ENCODE results near the gene NDUFS7. TPM values are rescaled to one million over a fixed set of nuclear protein-coding genes. Genes with fewer than 3 reads are reported as not detected.

Gene NDUFS7
- total RNA-seq, 2 experiments from 2014 or later = 99.4 to 104 TPM

DNA sequence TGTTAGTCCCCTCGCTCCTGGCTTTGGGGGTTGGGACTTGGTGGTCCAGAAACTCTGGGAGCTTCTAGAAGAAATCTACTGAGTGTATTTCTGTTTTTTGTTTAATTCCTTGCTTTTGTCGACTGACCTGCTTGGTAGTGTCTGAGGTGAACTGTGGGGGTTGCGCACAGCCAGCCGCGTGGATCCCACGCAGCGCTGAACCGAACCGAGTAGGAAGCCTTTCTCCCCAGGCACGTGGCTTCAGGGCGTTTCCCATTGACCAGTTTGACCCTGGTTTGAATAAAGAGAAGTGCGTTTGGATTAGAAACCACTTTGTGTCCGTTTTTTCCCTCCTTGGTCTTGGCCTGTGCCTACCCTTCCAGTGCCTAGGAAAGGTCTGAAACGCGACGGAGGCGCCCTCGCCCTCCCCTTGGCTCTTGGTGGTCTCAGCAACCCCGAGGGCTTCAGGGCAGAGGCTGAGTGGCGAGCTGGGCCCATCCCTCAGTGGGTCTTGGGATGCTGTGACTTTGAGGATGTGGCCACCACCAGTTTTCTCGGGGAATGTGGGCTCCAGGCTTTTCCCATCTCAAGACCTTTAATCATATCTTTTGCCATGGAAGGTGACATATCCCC, 51.8 kb downstream of the NDUFS7 start:
- CTCF ChIA-PET = interaction anchor here (0.6 to 2.0 kb wide), 2 partner anchors 15 to 92 kb away, joined by 3 to 4 read pairs; no protein-coding TSS in a partner anchor
- POLR2A ChIA-PET = no interaction called here

DNA sequence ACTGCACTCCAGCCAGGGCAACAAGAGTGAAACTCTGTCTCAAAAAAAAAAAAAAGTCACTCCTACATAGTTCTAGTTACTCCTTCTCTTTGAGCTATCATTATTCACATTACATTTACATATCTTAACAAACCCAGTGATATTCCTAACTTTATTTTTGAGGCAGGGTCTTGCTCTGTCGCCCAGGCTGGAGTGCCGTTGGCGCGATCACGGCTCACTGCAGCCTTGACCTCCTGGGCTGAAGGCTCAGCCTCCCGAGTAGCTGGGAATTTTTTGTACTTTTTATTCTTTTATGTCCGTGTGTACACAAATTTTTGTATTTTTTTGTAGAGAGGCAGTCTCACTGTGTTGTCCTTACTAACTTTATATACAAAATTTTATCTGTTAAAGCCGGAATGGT, 53.9 kb downstream of the NDUFS7 start:
- ChIA-PET POLR2A (interaction anchor here (1.2 kb wide), 1 partner anchor 27 kb away, joined by 3 read pairs; no protein-coding TSS in a partner anchor), CTCF (interaction anchor here (2.0 kb wide), 1 partner anchor 17 kb away, joined by 4 read pairs; no protein-coding TSS in a partner anchor)

DNA sequence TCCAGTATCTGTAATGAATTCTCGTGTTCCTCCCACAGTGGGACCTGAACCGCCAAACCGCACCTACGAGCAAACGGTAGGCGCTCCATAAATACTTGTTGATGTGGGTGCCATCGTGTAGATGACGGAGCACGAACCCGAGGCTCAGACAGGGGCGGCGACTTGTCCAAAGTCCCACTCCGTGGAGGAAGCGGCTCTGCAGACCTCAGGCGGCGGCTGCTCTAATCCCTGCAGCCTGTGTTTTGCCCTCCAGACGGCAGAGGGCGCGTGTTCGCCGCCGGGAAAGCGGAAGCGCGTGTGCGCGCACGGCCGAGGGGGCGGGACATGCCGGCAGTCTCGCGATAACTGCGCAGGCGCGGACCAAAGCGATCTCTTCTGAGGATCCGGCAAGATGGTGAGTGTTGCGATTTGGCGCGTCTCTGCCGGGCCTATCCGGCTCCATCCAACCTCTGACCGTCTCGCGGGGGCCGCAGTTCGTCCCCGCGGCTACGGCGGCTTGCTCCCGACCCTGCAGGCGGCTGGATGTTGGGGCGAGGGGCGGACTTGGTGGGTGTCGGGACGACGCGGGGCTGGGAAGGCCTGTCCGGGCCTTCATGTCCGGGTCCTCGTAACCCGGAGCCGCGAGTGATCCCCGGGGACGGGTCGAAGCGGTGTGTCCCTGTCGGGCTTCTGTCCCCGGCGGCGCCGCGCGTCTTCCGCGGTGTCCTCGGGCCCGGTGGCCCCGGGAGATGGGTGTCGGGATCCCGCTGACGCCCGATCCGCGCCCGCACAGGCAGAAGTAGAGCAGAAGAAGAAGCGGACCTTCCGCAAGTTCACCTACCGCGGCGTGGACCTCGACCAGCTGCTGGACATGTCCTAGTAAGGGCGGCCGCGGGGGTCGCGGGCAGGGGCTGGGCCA, 54.6 kb downstream of the NDUFS7 start, which contains the start of gene RPS15:
Gene RPS15 (plus strand): TSS at position 362 of the 898 bp plus-strand sequence. CDS start 30 bp downstream, at position 392.
- ChIA-PET POLR2A (interaction anchor here (0.9 to 1.3 kb wide), 3 partner anchors 28 to 34 kb away, joined by 3 to 4 read pairs (median 3); no protein-coding TSS in a partner anchor), CTCF (no interaction called here)

DNA sequence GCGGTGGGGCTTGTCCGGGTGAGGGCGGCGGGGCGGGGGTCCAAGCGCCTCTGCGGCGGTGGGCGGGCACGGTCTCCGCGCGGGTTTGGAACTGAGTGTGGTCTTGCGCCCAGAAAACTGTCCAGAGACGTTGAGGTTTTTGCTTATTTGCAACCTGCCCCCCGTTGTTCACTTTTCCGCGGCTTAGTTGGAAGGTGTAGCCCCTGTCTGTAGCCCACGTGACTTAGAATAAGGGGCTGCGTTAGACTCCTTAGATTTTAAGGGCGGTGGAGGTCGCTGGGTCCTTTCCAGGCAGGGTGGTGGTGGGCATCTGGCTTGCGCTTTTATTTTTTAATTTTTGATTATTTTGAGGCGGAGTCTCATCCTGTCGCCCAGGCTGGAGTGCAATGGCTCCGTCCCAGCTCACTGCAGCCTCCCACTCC, 55.2 kb downstream of the NDUFS7 start:
- POLR2A ChIA-PET = interaction anchor here (0.9 to 1.3 kb wide), 2 partner anchors 27 to 33 kb away, joined by 3 to 4 read pairs; no protein-coding TSS in a partner anchor
- CTCF ChIA-PET = interaction anchor here (0.6 kb wide), 1 partner anchor 502 kb away, joined by 4 read pairs; no protein-coding TSS in a partner anchor

DNA sequence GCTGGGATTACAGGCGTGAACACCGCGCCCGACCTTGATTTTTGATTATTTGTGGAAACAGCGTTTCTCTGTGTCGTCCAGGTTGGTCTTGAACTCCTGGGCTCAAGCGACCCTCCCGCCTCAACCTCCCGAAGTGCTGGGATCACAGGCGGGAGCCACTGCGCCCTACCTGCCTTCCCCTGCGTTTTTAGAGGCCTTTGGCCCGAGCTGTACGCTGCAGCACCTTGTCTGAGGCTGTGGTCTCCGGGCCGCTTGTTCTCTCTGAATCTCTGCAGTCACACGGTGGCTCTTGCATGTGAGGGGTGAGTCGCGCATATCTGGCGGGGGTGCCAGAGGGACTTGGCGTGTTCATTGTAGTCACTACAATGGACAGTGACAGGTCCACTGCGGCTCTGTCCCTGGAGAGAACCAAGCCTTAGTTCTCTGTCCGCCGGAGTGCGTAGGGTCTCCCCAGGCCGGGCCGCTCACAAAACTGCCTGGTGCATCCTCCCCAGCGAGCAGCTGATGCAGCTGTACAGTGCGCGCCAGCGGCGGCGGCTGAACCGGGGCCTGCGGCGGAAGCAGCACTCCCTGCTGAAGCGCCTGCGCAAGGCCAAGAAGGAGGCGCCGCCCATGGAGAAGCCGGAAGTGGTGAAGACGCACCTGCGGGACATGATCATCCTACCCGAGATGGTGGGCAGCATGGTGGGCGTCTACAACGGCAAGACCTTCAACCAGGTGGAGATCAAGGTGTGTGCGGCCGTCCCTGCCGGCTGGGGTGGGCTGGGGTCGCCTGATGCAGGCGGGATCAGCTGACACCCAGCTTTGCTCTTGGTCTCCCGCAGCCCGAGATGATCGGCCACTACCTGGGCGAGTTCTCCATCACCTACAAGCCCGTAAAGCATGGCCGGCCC, 56.1 kb downstream of the NDUFS7 start:
- ChIA-PET CTCF (interaction anchor here (0.6 kb wide), 1 partner anchor 502 kb away, joined by 4 read pairs; no protein-coding TSS in a partner anchor), POLR2A (interaction anchor here (0.9 to 1.3 kb wide), 2 partner anchors 26 to 32 kb away, joined by 3 to 4 read pairs; no protein-coding TSS in a partner anchor)

DNA sequence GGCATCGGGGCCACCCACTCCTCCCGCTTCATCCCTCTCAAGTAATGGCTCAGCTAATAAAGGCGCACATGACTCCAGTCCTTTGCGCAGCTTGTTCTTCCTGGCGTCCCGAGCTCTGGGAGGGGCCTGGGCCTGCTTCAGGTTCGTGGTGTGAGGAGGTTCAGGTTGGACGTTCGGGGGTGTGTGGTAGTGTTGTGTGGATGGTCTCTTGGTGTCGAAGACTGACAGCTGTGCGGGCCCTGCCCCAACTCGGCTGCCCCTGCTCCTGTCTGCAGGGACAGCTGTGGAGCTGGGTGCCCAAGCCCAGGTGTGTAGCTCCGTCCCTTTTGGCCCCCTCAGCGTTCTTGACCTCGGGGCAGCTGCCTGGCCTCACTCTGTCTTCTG, 56.7 kb downstream of the NDUFS7 start:
- POLR2A ChIA-PET = no interaction called here
- CTCF ChIA-PET = no interaction called here

DNA sequence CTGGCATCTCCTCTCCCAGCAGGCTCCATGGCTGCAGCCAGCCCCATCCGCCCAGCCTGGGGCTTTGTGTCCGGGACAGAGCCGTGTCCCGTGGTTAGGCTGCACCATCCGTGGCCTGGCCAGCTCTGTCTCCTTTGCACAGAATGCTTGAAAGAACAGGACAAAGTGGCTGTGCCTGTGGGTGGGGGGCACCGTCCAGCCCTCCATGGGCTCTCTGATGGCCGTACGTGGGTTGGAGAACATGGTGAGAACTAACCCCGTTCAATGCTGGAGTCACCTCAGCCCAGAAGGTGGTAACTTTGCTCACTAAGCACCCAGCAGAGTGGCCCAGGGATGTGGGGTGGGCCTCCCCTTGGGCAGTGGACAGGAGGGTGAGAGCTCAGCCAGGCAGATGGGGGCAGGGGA, 57.3 kb downstream of the NDUFS7 start:
- CTCF ChIA-PET = interaction anchor here (0.6 to 1.1 kb wide), 2 partner anchors 35 to 195 kb away, joined by 3 read pairs; no protein-coding TSS in a partner anchor
- POLR2A ChIA-PET = no interaction called here

DNA sequence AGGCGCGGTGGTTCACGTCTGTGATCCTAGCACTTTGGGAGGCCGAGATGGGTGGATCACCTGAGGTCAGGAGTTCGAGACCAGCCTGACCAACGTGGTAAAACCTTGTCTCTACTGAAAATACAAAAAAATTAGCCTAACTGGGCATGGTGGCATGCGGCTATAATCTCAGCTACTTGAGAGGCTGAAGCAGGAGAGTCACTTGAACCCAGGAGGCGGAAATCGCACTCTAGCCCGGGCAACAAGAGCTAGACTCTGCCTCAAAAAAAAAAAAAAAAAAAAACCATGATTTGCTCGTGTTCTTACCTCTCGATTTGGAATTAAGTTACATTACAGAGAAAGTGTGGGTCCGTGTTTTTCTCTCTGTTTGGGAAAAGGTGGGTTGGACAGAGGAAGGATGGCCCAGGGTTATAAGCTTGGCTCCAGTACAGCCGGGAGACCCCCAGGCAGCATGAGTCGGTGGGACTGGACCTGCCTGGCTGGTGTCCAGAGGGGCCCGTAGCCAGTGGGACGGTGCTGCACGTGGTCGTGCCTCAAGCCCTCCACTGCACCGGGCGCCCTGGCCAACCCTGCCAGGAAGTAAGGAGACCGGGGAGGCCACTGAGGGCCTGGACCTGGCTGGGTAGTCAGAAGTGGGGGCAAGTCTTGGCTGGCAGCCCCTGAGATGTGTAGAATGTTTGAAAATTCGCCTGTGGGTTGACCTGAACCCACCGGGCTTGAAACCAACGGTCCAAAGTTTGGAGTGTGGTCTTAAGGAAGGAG, 58.2 kb downstream of the NDUFS7 start:
- ChIA-PET CTCF (interaction anchor here (0.6 to 1.1 kb wide), 4 partner anchors 27 to 419 kb away, joined by 3 to 4 read pairs (median 3); no protein-coding TSS in a partner anchor), POLR2A (interaction anchor here (0.6 to 0.7 kb wide), 2 partner anchors 14 to 24 kb away, joined by 3 to 7 read pairs; no protein-coding TSS in a partner anchor)

Other genes with a start within 250 kb of the NDUFS7 start
- gene SBNO2, start 209.6 kb upstream of the NDUFS7 start, total RNA-seq = 10 to 100 TPM; 56.6 to 59.0 TPM
- 10 to 100 TPM; 58.7 to 62.5 TPM for gene STK11, start 178.1 kb upstream of the NDUFS7 start, total RNA-seq
- 1 to 10 TPM in 1 of 2 experiments, under 1 TPM in 1; 0.95 to 1.1 TPM for gene CBARP, start 145.9 kb upstream of the NDUFS7 start, total RNA-seq
- gene ATP5F1D, start 142.2 kb upstream of the NDUFS7 start, total RNA-seq = 100 to 1,000 TPM; 193 to 194 TPM
- gene MIDN, start 135.3 kb upstream of the NDUFS7 start, total RNA-seq = 10 to 100 TPM; 45.3 to 50.0 TPM
- gene CIRBP, start 114.6 kb upstream of the NDUFS7 start, total RNA-seq = 100 to 1,000 TPM; 207 to 210 TPM
- 100 to 1,000 TPM; 105 to 112 TPM for gene FAM174C, start 108.4 kb upstream of the NDUFS7 start, total RNA-seq
- gene EFNA2, start 98.0 kb upstream of the NDUFS7 start, total RNA-seq = not detected
- 10 to 100 TPM; 29.3 to 30.8 TPM for gene GAMT, start 17.6 kb downstream of the NDUFS7 start, total RNA-seq
- 100 to 1,000 TPM; 295 to 300 TPM for gene DAZAP1, start 23.7 kb downstream of the NDUFS7 start, total RNA-seq
- gene RPS15, start 54.5 kb downstream of the NDUFS7 start, total RNA-seq = 1,000 to 10,000 TPM; 1,429 to 1,438 TPM
- gene APC2, start 66.2 kb downstream of the NDUFS7 start, total RNA-seq = under 1 TPM; 0.06 to 0.13 TPM
- 10 to 100 TPM; 33.4 to 36.5 TPM for gene C19orf25, start 95.3 kb downstream of the NDUFS7 start, total RNA-seq
- 1 to 10 TPM; 1.3 TPM for gene PCSK4, start 106.4 kb downstream of the NDUFS7 start, total RNA-seq
- gene REEP6, start 107.3 kb downstream of the NDUFS7 start, total RNA-seq = 1 to 10 TPM; 2.0 to 2.3 TPM
- 1 to 10 TPM; 1.6 to 2.6 TPM for gene ADAMTSL5, start 129.1 kb downstream of the NDUFS7 start, total RNA-seq
- not detected for gene PLK5, start 140.2 kb downstream of the NDUFS7 start, total RNA-seq
- gene MEX3D, start 184.4 kb downstream of the NDUFS7 start, total RNA-seq = 10 to 100 TPM; 11.0 to 11.9 TPM
- gene MBD3, start 209.0 kb downstream of the NDUFS7 start, total RNA-seq = 100 to 1,000 TPM; 127 to 130 TPM
- 100 to 1,000 TPM; 254 to 264 TPM for gene UQCR11, start 221.6 kb downstream of the NDUFS7 start, total RNA-seq